K562 (cell line): Measurements from ENCODE around the gene GDF15. TPM values are rescaled to one million over a fixed set of nuclear protein-coding genes. Genes with fewer than 3 reads are reported as not detected.
A peak's percentile ranks its signal among the peaks of the same experiment; 100 is the strongest.

Source experiments
- ATAC-seq: fragments of 200-7000 bp; cut with Tn5 transposase; 3 replicates; pipeline ENCODE4 v1.9.1; 2020; ENCODE audit warnings: moderate library complexity
- BruUV-seq: library from RNA; stranded (reverse); fragments of 400-500 nt; replicated peaks from 2 replicates; lab custom pipeline; 2021; lab: Mats Ljungman, UMichigan
- CTCF ChIA-PET: fragments of 300-600 bp; formaldehyde crosslinking; extraction: SDS; loops from one replicate; lab custom pipeline; 2021; ENCODE audit warnings: low intra/inter-chr PET ratio; lab: Yijun Ruan, JAX
- POLR2A ChIA-PET: fragments of 300-600, 350-650 bp; sonication (Branson Sonifier 250); formaldehyde crosslinking; extraction: SDS; loops from one replicate; lab custom pipeline; 2021; ENCODE audit warnings: antibody characterized with exemption, inconsistent platforms; lab: Yijun Ruan, JAX
- DNase-seq, 4 experiments: peaks; one replicate each; pipeline versions ENCODE4 v3.0.0 to v3.0.0-alpha.2; 2011 to 2018; ENCODE audit warnings: low spot score in 3 of 4, mixed read lengths in 3 of 4; ENCODE audit errors: extremely low read depth in 1 of 4
- FAIRE-seq: peaks from 2 replicates; lab custom pipeline; 2011; peaks lifted over from hg19 to GRCh38; lab: Jason Lieb, UNC
- H2AFZ ChIP-seq: 2 replicates; pipeline ENCODE4 v1.6.0; 2011; ENCODE audit warnings: low read depth, low read length, control low read depth, inconsistent platforms
- H3K27ac ChIP-seq: fragments of 200-600 bp; 3 replicates; pipeline ENCODE4 v1.8.0; 2011; ENCODE audit warnings: low read depth, mild to moderate bottlenecking, control low read depth, inconsistent platforms, low read length, moderate library complexity, mixed read lengths; ENCODE audit errors: extremely low read depth
- H3K27me3 ChIP-seq, 2 experiments: fragments of 300-600 bp in 1 of 2; 2 replicates in 1 of 2; 3 replicates in 1 of 2; pipeline versions ENCODE4 v1.6.0 to v1.8.0; 2011; ENCODE audit warnings: inconsistent platforms in 2 of 2, low read length in 2 of 2, mild to moderate bottlenecking in 1 of 2, mixed read lengths in 1 of 2, moderate library complexity in 1 of 2; ENCODE audit not compliant: control insufficient read depth in 2 of 2, insufficient read depth in 2 of 2
- H3K36me3 ChIP-seq: fragments of 300-600 bp; 3 replicates; pipeline ENCODE4 v1.8.0; 2011; ENCODE audit warnings: mild to moderate bottlenecking, low read length, inconsistent platforms; ENCODE audit not compliant: control insufficient read depth, insufficient read depth
- H3K4me1 ChIP-seq, 2 experiments: fragments of 200-600 bp in 1 of 2; replicated peaks in 1 of 2; 2 replicates in 1 of 2; 3 replicates in 1 of 2; pipeline versions ENCODE4 v1.5.1 to v1.8.0; 2011; ENCODE audit warnings: inconsistent platforms in 2 of 2, low read length in 2 of 2, mild to moderate bottlenecking in 1 of 2, mixed read lengths in 1 of 2, moderate library complexity in 1 of 2; ENCODE audit not compliant: control insufficient read depth in 2 of 2, insufficient read depth in 2 of 2
- H3K4me2 ChIP-seq: 2 replicates; pipeline ENCODE4 v1.6.1; 2011; ENCODE audit warnings: low read length, control low read depth, inconsistent platforms, mixed read lengths; ENCODE audit not compliant: insufficient read depth
- H3K4me3 ChIP-seq: fragments of 200-600 bp; sonication (generic), shearing (Covaris generic); 2 replicates; pipeline ENCODE4 v1.5.1; 2016; ENCODE audit warnings: control low read depth, inconsistent platforms
- H3K79me2 ChIP-seq: fragments of 200-600 bp; 3 replicates; pipeline ENCODE4 v1.8.0; 2011; ENCODE audit warnings: low read length, inconsistent platforms; ENCODE audit not compliant: control insufficient read depth, insufficient read depth
- H3K9ac ChIP-seq, 2 experiments: 2 replicates each; pipeline versions ENCODE4 v1.6.0 to v1.6.1; 2011; ENCODE audit warnings: low read depth in 2 of 2, low read length in 2 of 2, control low read depth in 1 of 2, inconsistent platforms in 1 of 2, mild to moderate bottlenecking in 1 of 2, mixed read lengths in 1 of 2; ENCODE audit not compliant: insufficient read depth in 1 of 2
- H3K9me1 ChIP-seq: one replicate; pipeline ENCODE4 v1.6.0; 2011; ENCODE audit warnings: inconsistent platforms, mild to moderate bottlenecking, low read length, moderate library complexity; ENCODE audit not compliant: control insufficient read depth, insufficient read depth
- H3K9me3 ChIP-seq: replicated peaks from 2 replicates; pipeline ENCODE4 v1.5.1; 2011; ENCODE audit warnings: low read depth, low read length, inconsistent platforms; ENCODE audit not compliant: control insufficient read depth, insufficient read depth
- H4K20me1 ChIP-seq: replicated peaks from 2 replicates; pipeline ENCODE4 v1.6.1; 2011; ENCODE audit warnings: low read length, inconsistent platforms, mixed read lengths; ENCODE audit not compliant: control insufficient read depth, insufficient read depth
- ARID1B ChIP-seq: fragments of 450-650 bp; IDR thresholded peaks from 2 replicates; pipeline ENCODE4 v1.6.1; 2016; ENCODE audit warnings: antibody characterized with exemption, mild to moderate bottlenecking, inconsistent platforms
- ARNT ChIP-seq, 2 experiments: fragments of 450-650 bp; IDR thresholded peaks; 2 replicates each; pipeline ENCODE4 v1.6.1; 2016; ENCODE audit warnings: mild to moderate bottlenecking in 1 of 2
- DPF2 ChIP-seq: fragments of 450-650 bp; IDR thresholded peaks from 2 replicates; pipeline ENCODE4 v1.6.1; 2016
- EP300 ChIP-seq: IDR thresholded peaks from 2 replicates; pipeline ENCODE4 v1.6.1; 2012; ENCODE audit warnings: low read length, improper control_type of control experiment
- HNRNPK ChIP-seq: fragments of 200-400 bp; formaldehyde crosslinking; IDR thresholded peaks from one replicate; pipeline ENCODE4 v1.6.1; 2018; ENCODE audit warnings: mild to moderate bottlenecking, low read depth, low read length; ENCODE audit not compliant: poor library complexity, severe bottlenecking
- JUN ChIP-seq, 2 experiments: sonication (generic) in 1 of 2; formaldehyde crosslinking in 1 of 2; IDR thresholded peaks; 2 replicates each; pipeline versions ENCODE4 v1.6.1 to v1.8.0; 2012 to 2022; ENCODE audit warnings: borderline replicate concordance in 2 of 2, mild to moderate bottlenecking in 2 of 2, improper control_type of control experiment in 1 of 2, low read depth in 1 of 2, low read length in 1 of 2, missing genetic modification reagents in 1 of 2
- KDM5B ChIP-seq: fragments of 200-600 bp; sonication (generic); IDR thresholded peaks from 2 replicates; pipeline ENCODE4 v1.6.1; 2012; ENCODE audit warnings: low read depth, mild to moderate bottlenecking, moderate library complexity, low read length, control low read depth, inconsistent platforms; ENCODE audit not compliant: insufficient replicate concordance
- MAFF ChIP-seq: IDR thresholded peaks from 2 replicates; pipeline ENCODE4 v1.6.1; 2012; ENCODE audit warnings: low read length, improper control_type of control experiment
- NCOA6 ChIP-seq: fragments of 450-650 bp; IDR thresholded peaks from 2 replicates; pipeline ENCODE4 v1.6.1; 2017; ENCODE audit warnings: mild to moderate bottlenecking
- POLR2B ChIP-seq: fragments of 450-650 bp; IDR thresholded peaks from 2 replicates; pipeline ENCODE4 v1.6.1; 2018; ENCODE audit warnings: low read depth; ENCODE audit not compliant: partially characterized antibody
- RBBP5 ChIP-seq: fragments of 200-600 bp; sonication (generic); IDR thresholded peaks from 2 replicates; pipeline ENCODE4 v1.6.1; 2012; ENCODE audit warnings: borderline replicate concordance, mild to moderate bottlenecking, low read length, control low read depth, inconsistent platforms; ENCODE audit not compliant: insufficient read depth, poor library complexity, severe bottlenecking
- SMARCE1 ChIP-seq: fragments of 450-650 bp; IDR thresholded peaks from 2 replicates; pipeline ENCODE4 v1.7.1; 2016; ENCODE audit warnings: mild to moderate bottlenecking
- TAL1 ChIP-seq: fragments of 450-650 bp; IDR thresholded peaks from 2 replicates; pipeline ENCODE4 v1.6.1; 2016; ENCODE audit warnings: mild to moderate bottlenecking
- TRIM28 ChIP-seq: fragments of 450-650 bp; IDR thresholded peaks from 2 replicates; pipeline ENCODE4 v1.6.1; 2017
- ZNF165 ChIP-seq: fragments of 250-450 bp; sonication (Bioruptor Pico); IDR thresholded peaks from 2 replicates; pipeline ENCODE4 v1.4.0; 2020; ENCODE audit warnings: borderline replicate concordance
- ZNF274 ChIP-seq: IDR thresholded peaks from 2 replicates; pipeline ENCODE4 v1.6.1; 2011; ENCODE audit warnings: low read depth, mild to moderate bottlenecking, low read length, moderate library complexity, borderline replicate concordance
- ZNF436 ChIP-seq: fragments of 250-450, 450-650 bp; sonication (Bioruptor Pico); formaldehyde crosslinking; IDR thresholded peaks from 2 replicates; pipeline ENCODE4 v1.7.0; 2020; ENCODE audit warnings: mild to moderate bottlenecking
- WGBS: fragments of 100-300 bp; shearing (Covaris generic); methylation state at CpG from one replicate; pipeline ENCODE4 v1.1.6; 2016; ENCODE audit warnings: low coverage, mixed read lengths; ENCODE audit not compliant: insufficient coverage; ENCODE audit errors: missing lambda C conversion rate; 5-methylcytosine and 5-hydroxymethylcytosine counted together
- in situ Hi-C: fragments of 300-500 bp; cut with MboI; formaldehyde crosslinking; loops from 4 replicates; pipeline ENCODE4 v1.15.0; 2018; ENCODE audit warnings: inconsistent platforms, mixed read lengths
- intact Hi-C: fragments of 100-400 bp; cut with micrococcal nuclease; formaldehyde crosslinking; loops from 2 replicates; pipeline ENCODE4 v1.14.2; 2022
- polyA plus RNA-seq, 8 experiments: library from polyadenylated mRNA; depleted of rRNA in 4 of 8; stranded (reverse) in 5 of 8; unstranded in 3 of 8; fragments of >200 nt; fragmentation: Nextera tagmentation in 2 of 8; fragmentation: Illumina TruSeq in 1 of 8; extraction: Ambion mirVana in 2 of 8; extraction: Trizol in 1 of 8; gene quantifications; 2 replicates each; pipeline versions ENCODE4 v1.2.1 to v1.2.3, GENCODE V29; 2011 to 2014; ENCODE audit warnings: inconsistent platforms in 1 of 8, missing spikeins in 1 of 8
- total RNA-seq, 7 experiments: library from RNA; depleted of rRNA in 6 of 7; stranded (reverse); fragments of >200 nt in 6 of 7; fragmentation: Illumina TruSeq in 2 of 7; extraction: Trizol in 2 of 7; gene quantifications; 2 replicates each; pipeline versions ENCODE4 v1.2.1 to v1.2.3, GENCODE V29; 2011 to 2021; ENCODE audit warnings: low replicate concordance in 1 of 7
- TF ChIP-seq, protein P1 (sequence below): fragments of 450-650 bp; conservative IDR thresholded peaks from 2 replicates; pipeline ENCODE4 v1.6.1; 2016; ENCODE audit warnings: missing genetic modification characterization, low read depth, mild to moderate bottlenecking, missing compliant biosample characterization, moderate library complexity

Gene GDF15
- total and polyA plus RNA-seq, 9 of the 15 experiments (the other 6 are each of a cell fraction or from before 2014, with no cell fraction given): 2.3 to 82.4 (median 12.5) TPM

DNA sequence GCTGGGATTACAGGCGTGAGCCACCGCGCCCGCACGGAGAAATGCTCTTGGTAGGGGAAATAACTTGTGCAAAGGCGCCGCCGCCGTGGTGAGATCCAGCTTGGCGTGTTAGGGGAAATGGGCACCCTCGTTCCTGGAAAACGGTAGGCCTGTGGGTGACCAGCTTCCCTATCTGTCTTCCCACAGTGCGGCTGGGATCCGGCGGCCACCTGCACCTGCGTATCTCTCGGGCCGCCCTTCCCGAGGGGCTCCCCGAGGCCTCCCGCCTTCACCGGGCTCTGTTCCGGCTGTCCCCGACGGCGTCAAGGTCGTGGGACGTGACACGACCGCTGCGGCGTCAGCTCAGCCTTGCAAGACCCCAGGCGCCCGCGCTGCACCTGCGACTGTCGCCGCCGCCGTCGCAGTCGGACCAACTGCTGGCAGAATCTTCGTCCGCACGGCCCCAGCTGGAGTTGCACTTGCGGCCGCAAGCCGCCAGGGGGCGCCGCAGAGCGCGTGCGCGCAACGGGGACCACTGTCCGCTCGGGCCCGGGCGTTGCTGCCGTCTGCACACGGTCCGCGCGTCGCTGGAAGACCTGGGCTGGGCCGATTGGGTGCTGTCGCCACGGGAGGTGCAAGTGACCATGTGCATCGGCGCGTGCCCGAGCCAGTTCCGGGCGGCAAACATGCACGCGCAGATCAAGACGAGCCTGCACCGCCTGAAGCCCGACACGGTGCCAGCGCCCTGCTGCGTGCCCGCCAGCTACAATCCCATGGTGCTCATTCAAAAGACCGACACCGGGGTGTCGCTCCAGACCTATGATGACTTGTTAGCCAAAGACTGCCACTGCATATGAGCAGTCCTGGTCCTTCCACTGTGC is 2.4 kb downstream of the GDF15 start:
- Histone ChIP-seq H3K27ac (peak overlapping the region; percentile 84), H3K9me1 (no peaks in the 10 kb centered on the region), H3K27me3 (no peaks in the 10 kb centered on the region), H3K4me2 (peak overlapping the region; percentile 94), H3K79me2 (peaks cover 32% of the 10 kb centered on the region), H4K20me1 (peaks cover 19% of the 10 kb centered on the region), H3K9ac (peak overlapping the region; percentile 90 to 93), H3K36me3 (peaks cover 32% of the 10 kb centered on the region; the same call in 2 of the 3 replicates), H3K4me3 (peak overlapping the region; percentile 89), H2AFZ (peak overlapping the region; percentile 77), H3K9me3 (no peaks in the 10 kb centered on the region), H3K4me1 (peaks cover 17 to 47% of the 10 kb centered on the region in 2 experiments)
- in situ Hi-C loops (no loop called here), intact Hi-C loops (loop anchor here (5.0 kb wide), 1 partner anchor 41 kb away; no protein-coding TSS in a partner anchor)
- peak; percentile 55 for ATAC-seq
- BruUV-seq: TSS peak; percentile 83
- ChIA-PET CTCF (interaction anchor here (0.6 to 1.7 kb wide), 4 partner anchors 14 to 59 kb away, joined by 3 to 5 read pairs (median 3); partner anchors contain the start of genes PGPEP1 and SSBP4), POLR2A (interaction anchor here (0.5 to 8.1 kb wide), 39 partner anchors 8 to 1056 kb away, joined by 3 to 244 read pairs (median 5); partner anchors contain the start of genes JUND, LRRC25, LSM4 and MPV17L2)
- 4% methylated on average over 81 of the region's 86 CpGs for WGBS
- FAIRE-seq: peak; percentile 44
- peak; percentile 88 to 92 (median 90) for DNase-seq
- no peak for TF ChIP-seq MAFF
- TF ChIP-seq, protein P1, sequence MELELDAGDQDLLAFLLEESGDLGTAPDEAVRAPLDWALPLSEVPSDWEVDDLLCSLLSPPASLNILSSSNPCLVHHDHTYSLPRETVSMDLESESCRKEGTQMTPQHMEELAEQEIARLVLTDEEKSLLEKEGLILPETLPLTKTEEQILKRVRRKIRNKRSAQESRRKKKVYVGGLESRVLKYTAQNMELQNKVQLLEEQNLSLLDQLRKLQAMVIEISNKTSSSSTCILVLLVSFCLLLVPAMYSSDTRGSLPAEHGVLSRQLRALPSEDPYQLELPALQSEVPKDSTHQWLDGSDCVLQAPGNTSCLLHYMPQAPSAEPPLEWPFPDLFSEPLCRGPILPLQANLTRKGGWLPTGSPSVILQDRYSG (tag): no peak
- no peak for TF ChIP-seq NCOA6
- TF ChIP-seq ARID1B: peak; percentile 27; the same call in 1 of the 2 replicates
- TF ChIP-seq EP300: peak; percentile 7; the same call in 1 of the 2 replicates
- no peak; the same call in 1 of the 2 replicates for TF ChIP-seq SMARCE1
- TF ChIP-seq DPF2: no peak
- no peak for TF ChIP-seq ZNF436 (CRISPR knock-in tag)
- no peak for TF ChIP-seq ARNT (IDR thresholded peaks at IDR 0.05)
- no peak for TF ChIP-seq TAL1
- TF ChIP-seq JUN (IDR thresholded peaks at IDR 0.05; ENCODE audit: borderline replicate concordance, low read depth, low read length): 0 out of 2 replicates have a peak, but pooled peaks have one; percentile 47
- peak; percentile 87; the same call in 1 of the 2 replicates for TF ChIP-seq JUN (CRISPR knock-in tag; IDR thresholded peaks at IDR 0.05; ENCODE audit: borderline replicate concordance)
- peak; percentile 31; the same call in 1 of the 2 replicates for TF ChIP-seq ZNF274
- TF ChIP-seq TRIM28: no peak
- TF ChIP-seq POLR2B: peak; percentile 21
- peak; percentile 69 for TF ChIP-seq RBBP5
- peak; percentile 73 for TF ChIP-seq KDM5B
- TF ChIP-seq ZNF165 (CRISPR knock-in tag): no peak; the same call in 1 of the 2 replicates
- peak; percentile 76 for TF ChIP-seq HNRNPK
